Right cardiac atrium (tissue), 5 donors: ENCODE results near the gene ADGRD1. TPM values are rescaled to one million over a fixed set of nuclear protein-coding genes. Genes with fewer than 3 reads are reported as not detected.

Experiments
- ATAC-seq, 2 donors: fragments of 200-7000 bp; cut with Tn5 transposase; one replicate each; pipeline versions ENCODE4 v1.8.0 to v1.9.1; 2020; ENCODE audit warnings: moderate library complexity in 2 of 2, mild to moderate bottlenecking in 1 of 2
- DNase-seq, 3 donors: peaks; one replicate each; pipeline ENCODE4 v3.0.0-alpha.2; 2020
- H3K27ac ChIP-seq: one replicate; pipeline ENCODE4 v1.5.1; 2013; ENCODE audit warnings: mild to moderate bottlenecking, low read length, control low read depth, moderate library complexity
- H3K27me3 ChIP-seq: one replicate; pipeline ENCODE4 v1.6.1; 2013; ENCODE audit not compliant: control insufficient read depth, insufficient read depth
- H3K4me1 ChIP-seq: one replicate; pipeline ENCODE4 v1.6.1; 2013; ENCODE audit warnings: low read length; ENCODE audit not compliant: control insufficient read depth, insufficient read depth
- H3K4me3 ChIP-seq: one replicate; pipeline ENCODE4 v1.5.1; 2013; ENCODE audit warnings: low read length, control low read depth
- H3K9me3 ChIP-seq: one replicate; pipeline ENCODE4 v1.6.1; 2013; ENCODE audit warnings: low read length; ENCODE audit not compliant: control insufficient read depth
- WGBS: extraction: QIAGEN DNeasy Blood & Tissue Kit; methylation state at CpG from one replicate; pipeline ENCODE4 v1.1.7; 2013; 5-methylcytosine and 5-hydroxymethylcytosine counted together
- intact Hi-C, 4 donors: fragments of 100-400 bp; cut with DNase I; formaldehyde crosslinking; loops; one replicate each; pipeline versions ENCODE4 v1.11.0 to v1.14.0; 2022 to 2023
- polyA plus RNA-seq: library from polyadenylated mRNA; stranded (reverse); fragments of 200-250 nt; gene quantifications from one replicate; pipeline ENCODE4 v1.2.3, GENCODE V29; 2013
- total RNA-seq, 4 donors: library from RNA; stranded (reverse); fragmentation: NEBNext Ultra II Directional; extraction: Animal tissue kit (Norgen Biotek cat#: 25700); gene quantifications; one replicate each; pipeline ENCODE4 v1.2.1, GENCODE V29; 2021
- donor health status: healthy with polysubstance abuse.
- donor health status: DM: no; HTN: yes; CAD: no.
- donor health status: DM: no; HTN: no; CAD: no.
- donor health status: DM: no; HTN: yes; CAD: no; lungs with severe emphysema.
- donor health status: DM: yes; HTN: yes; CAD: no.

Gene ADGRD1
- total and polyA plus RNA-seq, 5 donors: 50.0 to 386 (median 234) TPM

- WGBS: 90% methylated on average over 11 of the region's 11 CpGs
- H3K27ac ChIP-seq: no peak overlapping the region
- intact Hi-C loops: no loop called here
Measured at GRCh38 chr12:131026754-131027153, 73.0 kb downstream of the ADGRD1 start.

GRCh38 chr12:131027264-131027663 is 73.6 kb downstream of the ADGRD1 start:
- intact Hi-C loops: no loop called here
- H3K27ac ChIP-seq: no peak overlapping the region
- no peak for ATAC-seq

More at GRCh38 chr12:131026754-131027153, 73.0 kb downstream of the ADGRD1 start:
- ATAC-seq (no peak), DNase-seq (no peak)
- Histone ChIP-seq H3K27me3 (no peaks in the 10 kb centered on the region), H3K9me3 (no peaks in the 10 kb centered on the region), H3K4me3 (no peak overlapping the region), H3K4me1 (no peaks in the 10 kb centered on the region)

DNA sequence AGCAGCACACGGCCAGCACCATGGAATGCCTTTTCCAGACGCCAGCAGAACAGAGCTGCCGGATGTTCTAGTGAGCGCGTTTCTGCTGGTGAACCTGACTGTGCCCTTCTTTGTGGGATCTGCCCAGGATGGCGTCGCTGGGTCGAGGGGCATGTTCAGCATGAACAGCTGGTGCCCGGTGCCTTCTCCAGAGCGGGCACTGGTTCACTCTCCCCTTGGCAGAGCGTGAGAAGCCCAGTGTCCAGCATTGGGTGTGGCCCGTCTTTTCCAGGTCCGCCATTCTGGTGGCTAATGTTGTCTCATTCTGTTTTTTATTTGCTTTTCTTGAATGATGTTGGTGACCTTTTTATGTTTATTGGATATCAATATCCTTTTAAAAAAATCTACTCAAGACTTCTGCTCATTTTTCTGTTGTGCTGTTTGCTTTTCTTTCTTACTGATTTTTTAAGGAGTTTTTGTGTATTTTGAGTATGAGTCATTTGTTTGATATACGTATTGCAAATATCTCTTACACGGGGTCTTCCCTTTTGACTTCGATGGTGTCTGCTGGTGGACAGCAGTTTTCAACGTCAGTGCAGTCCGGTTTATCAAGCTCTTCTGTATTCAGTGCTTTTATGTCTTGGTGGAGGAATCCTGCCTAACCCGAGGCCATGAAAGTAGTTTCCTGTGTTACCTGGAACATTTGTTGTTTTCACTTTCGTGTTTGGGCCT is 74.3 kb downstream of the ADGRD1 start:
- no peaks in the 10 kb centered on the region for H3K4me1 ChIP-seq
- no peak overlapping the region for H3K4me3 ChIP-seq
- WGBS: 86% methylated on average over 20 of the region's 20 CpGs
- H3K27ac ChIP-seq: peak overlapping the region; percentile 54
- H3K9me3 ChIP-seq: no peaks in the 10 kb centered on the region
- intact Hi-C loops: no loop called here
- H3K27me3 ChIP-seq: no peaks in the 10 kb centered on the region
- ATAC-seq: no peak
- DNase-seq: peak in 1 of 3 donors; percentile 31

More at GRCh38 chr12:131027264-131027663, 73.6 kb downstream of the ADGRD1 start:
- H3K27me3 ChIP-seq: no peaks in the 10 kb centered on the region
- WGBS: 75% methylated on average over 9 of the region's 9 CpGs
- no peak for DNase-seq
- no peak overlapping the region for H3K4me3 ChIP-seq
- H3K4me1 ChIP-seq: no peaks in the 10 kb centered on the region
- no peaks in the 10 kb centered on the region for H3K9me3 ChIP-seq

DNA sequence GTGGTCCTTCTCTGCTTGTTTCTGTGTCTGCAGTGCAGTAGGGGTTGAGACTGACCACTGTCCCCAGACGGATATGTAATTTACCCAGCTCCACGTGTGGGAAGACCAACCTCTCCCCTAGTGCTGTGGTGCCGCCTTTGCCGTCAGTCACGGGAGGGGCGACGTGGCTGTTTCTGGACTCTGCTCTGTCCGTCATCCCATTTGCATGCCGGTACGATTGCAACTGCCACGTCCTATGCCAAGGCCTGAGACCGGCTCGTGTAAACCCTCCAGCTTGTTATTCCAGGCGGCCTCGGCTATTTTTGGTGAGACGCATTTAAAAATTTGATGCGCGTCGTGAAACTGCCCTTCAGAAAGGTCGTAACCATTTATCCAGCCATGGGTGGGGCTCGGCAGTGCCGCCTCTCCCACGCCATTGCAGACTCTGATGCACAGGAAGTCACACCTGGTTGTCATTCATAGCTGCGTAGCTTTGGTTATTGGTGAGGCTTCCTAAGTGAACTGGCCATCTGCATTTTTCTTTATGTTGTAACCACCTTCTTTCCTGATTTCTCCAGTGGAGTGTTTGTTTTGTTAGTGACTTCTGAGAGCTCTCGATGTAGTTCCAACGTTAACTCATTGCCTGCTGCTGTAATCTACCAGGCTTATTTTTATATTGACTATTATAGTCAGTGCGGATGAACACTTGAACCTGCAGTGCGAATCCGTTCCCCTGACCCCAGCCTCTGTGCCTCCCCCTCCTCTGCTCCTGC is 75.1 kb downstream of the ADGRD1 start:
- ATAC-seq (peak; percentile 70 to 74), DNase-seq (peak; percentile 54 to 73 (median 62))
- H3K4me3 ChIP-seq: no peak overlapping the region
- 69% methylated on average over 29 of the region's 29 CpGs for WGBS
- H3K27me3 ChIP-seq: no peaks in the 10 kb centered on the region
- intact Hi-C loops: no loop called here
- H3K27ac ChIP-seq: peak overlapping the region; percentile 54
- no peaks in the 10 kb centered on the region for H3K4me1 ChIP-seq
- no peaks in the 10 kb centered on the region for H3K9me3 ChIP-seq

GRCh38 chr12:131030472-131031328 is 77.0 kb downstream of the ADGRD1 start:
- DNase-seq (peak in 2 of 3 donors; percentile 28 to 53), ATAC-seq (peak in 1 of 2 donors; percentile 2)
- intact Hi-C loops: no loop called here
- Histone ChIP-seq H3K4me3 (no peak overlapping the region), H3K9me3 (no peaks in the 10 kb centered on the region), H3K4me1 (no peaks in the 10 kb centered on the region), H3K27ac (no peak overlapping the region), H3K27me3 (no peaks in the 10 kb centered on the region)
- WGBS: 86% methylated on average over 35 of the region's 35 CpGs

- no peak overlapping the region for H3K27ac ChIP-seq
- DNase-seq (peak in 2 of 3 donors; percentile 30 to 38), ATAC-seq (no peak)
- 75% methylated on average over 28 of the region's 28 CpGs for WGBS
- no peaks in the 10 kb centered on the region for H3K4me1 ChIP-seq
- H3K4me3 ChIP-seq: no peak overlapping the region
- H3K9me3 ChIP-seq: no peaks in the 10 kb centered on the region
- intact Hi-C loops: no loop called here
- no peaks in the 10 kb centered on the region for H3K27me3 ChIP-seq
Measured at GRCh38 chr12:131032082-131032750, 78.5 kb downstream of the ADGRD1 start.

DNA sequence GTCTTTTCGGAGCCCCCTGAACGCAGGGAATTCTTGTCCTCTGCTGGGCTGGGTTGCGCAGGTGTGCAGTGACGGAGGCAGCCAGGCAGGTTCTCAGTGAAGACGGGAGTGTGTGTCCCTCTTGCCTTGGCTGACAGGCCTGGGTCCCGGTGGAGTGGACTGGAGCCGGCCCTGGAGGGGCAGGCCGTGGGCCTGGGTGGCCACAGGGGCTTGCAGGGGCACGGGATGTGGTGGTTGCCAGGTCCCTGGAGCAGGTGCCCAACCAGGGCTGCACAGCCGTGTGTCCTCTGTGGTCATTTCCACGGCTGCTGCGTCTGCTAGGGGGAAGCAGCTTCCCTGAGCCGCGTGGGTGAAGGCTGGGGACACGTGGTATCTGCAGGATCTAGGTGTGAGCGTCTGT is 79.8 kb downstream of the ADGRD1 start:
- no peaks in the 10 kb centered on the region for H3K4me1 ChIP-seq
- no peaks in the 10 kb centered on the region for H3K27me3 ChIP-seq
- peak in 1 of 2 donors; percentile 3 for ATAC-seq
- H3K9me3 ChIP-seq: no peaks in the 10 kb centered on the region
- DNase-seq: peak in 1 of 3 donors; percentile 44
- H3K4me3 ChIP-seq: no peak overlapping the region
- H3K27ac ChIP-seq: no peak overlapping the region
- 90% methylated on average over 16 of the region's 16 CpGs for whole genome bisulfite sequencing
- intact Hi-C loops: no loop called here

- ATAC-seq: no peak
- DNase-seq: peak in 2 of 3 donors; percentile 50 to 52
- H3K9me3 ChIP-seq: no peaks in the 10 kb centered on the region
- WGBS: 94% methylated on average over 30 of the region's 30 CpGs
- H3K4me3 ChIP-seq: no peak overlapping the region
- H3K4me1 ChIP-seq: no peaks in the 10 kb centered on the region
- no peak overlapping the region for H3K27ac ChIP-seq
- intact Hi-C loops: no loop called here
- no peaks in the 10 kb centered on the region for H3K27me3 ChIP-seq
Measured at GRCh38 chr12:131033886-131034482, 80.3 kb downstream of the ADGRD1 start.

GRCh38 chr12:131034631-131035244 is 81.0 kb downstream of the ADGRD1 start:
- DNase-seq (peak; percentile 3 to 41 (median 14)), ATAC-seq (no peak)
- no peaks in the 10 kb centered on the region for H3K27me3 ChIP-seq
- H3K4me3 ChIP-seq: no peak overlapping the region
- H3K27ac ChIP-seq: no peak overlapping the region
- intact Hi-C loops: no loop called here
- no peaks in the 10 kb centered on the region for H3K9me3 ChIP-seq
- no peaks in the 10 kb centered on the region for H3K4me1 ChIP-seq
- 70% methylated on average over 15 of the region's 15 CpGs for WGBS

- H3K9me3 ChIP-seq: no peaks in the 10 kb centered on the region
- H3K27ac ChIP-seq: no peak overlapping the region
- DNase-seq: peak; percentile 15 to 71 (median 58)
- intact Hi-C loops: no loop called here
- H3K4me3 ChIP-seq: no peak overlapping the region
- peak; percentile 6 to 21 for ATAC-seq
- WGBS: 66% methylated on average over 18 of the region's 18 CpGs
- H3K4me1 ChIP-seq: no peaks in the 10 kb centered on the region
- H3K27me3 ChIP-seq: no peaks in the 10 kb centered on the region
Measured at GRCh38 chr12:131035245-131035681, 81.6 kb downstream of the ADGRD1 start.
